ENCODE data around the gene GPSM3. TPM values are rescaled to one million over a fixed set of nuclear protein-coding genes. Genes with fewer than 3 reads are reported as not detected.
"Not testable (repeated sequence)": the region's sequence is repeated elsewhere in the genome, so short reads cannot be mapped to it uniquely, and the experiment has no call there.

Gene GPSM3
- total and polyA plus RNA-seq, 4 donors, result 4.6 to 9.9 (median 9.5) TPM

- Histone ChIP-seq H3K4me1 (ENCODE audit: control insufficient read depth, insufficient read depth, low read length) (peaks cover 46% of the 10 kb centered on the region), H3K4me3 (ENCODE audit: low read depth, low read length) (peak overlapping the region; percentile 43), H3K27me3 (ENCODE audit: control insufficient read depth, insufficient read depth, low read length) (peaks cover 19% of the 10 kb centered on the region), H3K36me3 (ENCODE audit: control insufficient read depth, insufficient read depth, low read length) (peaks cover 8% of the 10 kb centered on the region), H3K27ac (ENCODE audit: low read depth, low read length) (no peak overlapping the region), H3K9me3 (ENCODE audit: control insufficient read depth, insufficient read depth, low read length) (no peaks in the 10 kb centered on the region)
- DNase-seq (ENCODE audit: low read depth in 4 of 6, low spot score in 6 of 6), result peak in 3 of 6 donors; percentile 22 to 89 (median 86)
- 8% methylated on average over 29 of the region's 39 CpGs for WGBS (ENCODE audit: insufficient coverage)
These were observed 44.0 kb downstream of the GPSM3 start for GRCh38 chr6:32148289-32149091.

- DNase-seq (ENCODE audit: low read depth in 4 of 6, low spot score in 6 of 6), result no peak
- peaks cover 37% of the 10 kb centered on the region for H3K4me1 ChIP-seq (ENCODE audit: control insufficient read depth, insufficient read depth, low read length)
- peaks cover 19% of the 10 kb centered on the region for H3K27me3 ChIP-seq (ENCODE audit: control insufficient read depth, insufficient read depth, low read length)
- no peak overlapping the region for H3K4me3 ChIP-seq (ENCODE audit: low read depth, low read length)
- no peaks in the 10 kb centered on the region for H3K9me3 ChIP-seq (ENCODE audit: control insufficient read depth, insufficient read depth, low read length)
- no peak overlapping the region for H3K27ac ChIP-seq (ENCODE audit: low read depth, low read length)
- no CpG with 5 or more reads among the region's 4 CpGs for WGBS (ENCODE audit: insufficient coverage)
- peaks cover 8% of the 10 kb centered on the region for H3K36me3 ChIP-seq (ENCODE audit: control insufficient read depth, insufficient read depth, low read length)
These were observed 44.9 kb downstream of the GPSM3 start for GRCh38 chr6:32147401-32148132.

GRCh38 chr6:32146687-32147086, 45.8 kb downstream of the GPSM3 start:
- Histone ChIP-seq H3K36me3 (ENCODE audit: control insufficient read depth, insufficient read depth, low read length) (peaks cover 8% of the 10 kb centered on the region), H3K27ac (ENCODE audit: low read depth, low read length) (no peak overlapping the region), H3K4me3 (ENCODE audit: low read depth, low read length) (no peak overlapping the region), H3K9me3 (ENCODE audit: control insufficient read depth, insufficient read depth, low read length) (no peaks in the 10 kb centered on the region), H3K27me3 (ENCODE audit: control insufficient read depth, insufficient read depth, low read length) (peaks cover 19% of the 10 kb centered on the region), H3K4me1 (ENCODE audit: control insufficient read depth, insufficient read depth, low read length) (peaks cover 29% of the 10 kb centered on the region)
- 38% methylated on average over 4 of the region's 4 CpGs for WGBS (ENCODE audit: insufficient coverage)
- no peak for DNase-seq (ENCODE audit: low read depth in 4 of 6, low spot score in 6 of 6)

GRCh38 chr6:32146287-32146686, 46.2 kb downstream of the GPSM3 start:
- WGBS (ENCODE audit: insufficient coverage), result 100% methylated on average over 1 of the region's 1 CpG
- no peak for DNase-seq (ENCODE audit: low read depth in 4 of 6, low spot score in 6 of 6)
- H3K27me3 ChIP-seq (ENCODE audit: control insufficient read depth, insufficient read depth, low read length), result peaks cover 19% of the 10 kb centered on the region
- peaks cover 8% of the 10 kb centered on the region for H3K36me3 ChIP-seq (ENCODE audit: control insufficient read depth, insufficient read depth, low read length)
- H3K27ac ChIP-seq (ENCODE audit: low read depth, low read length), result no peak overlapping the region
- peaks cover 25% of the 10 kb centered on the region for H3K4me1 ChIP-seq (ENCODE audit: control insufficient read depth, insufficient read depth, low read length)
- no peak overlapping the region for H3K4me3 ChIP-seq (ENCODE audit: low read depth, low read length)
- H3K9me3 ChIP-seq (ENCODE audit: control insufficient read depth, insufficient read depth, low read length), result no peaks in the 10 kb centered on the region

- no CpG with 5 or more reads among the region's 7 CpGs for WGBS (ENCODE audit: insufficient coverage)
These were observed 48.2 kb downstream of the GPSM3 start for GRCh38 chr6:32144238-32144637.

More at GRCh38 chr6:32144238-32144637, 48.2 kb downstream of the GPSM3 start:
- H3K4me1 ChIP-seq (ENCODE audit: control insufficient read depth, insufficient read depth, low read length), result peaks cover 11% of the 10 kb centered on the region
- not testable (repeated sequence) for H3K9me3 ChIP-seq (ENCODE audit: control insufficient read depth, insufficient read depth, low read length); H3K27me3 ChIP-seq (ENCODE audit: control insufficient read depth, insufficient read depth, low read length); H3K4me3 ChIP-seq (ENCODE audit: low read depth, low read length); DNase-seq (ENCODE audit: low read depth in 4 of 6, low spot score in 6 of 6); H3K36me3 ChIP-seq (ENCODE audit: control insufficient read depth, insufficient read depth, low read length); H3K27ac ChIP-seq (ENCODE audit: low read depth, low read length)

Small RNAs within 50 kb of the gene (small RNA-seq; reads per million reads assigned to genes)
- not detected for gene AL662884.1 (ENCODE audit: low replicate concordance)
- gene MIR6833 (ENCODE audit: low replicate concordance), result not detected

Other genes starting within 250 kb of the GPSM3 start
- gene CFB, start 246.5 kb downstream of the GPSM3 start, total RNA-seq, result 10 to 100 TPM; 11.6 to 21.8 TPM
- gene CFB, start 246.5 kb downstream of the GPSM3 start, polyA plus RNA-seq (ENCODE audit: insufficient read length in 2 of 2), result 1 to 10 TPM; 1.6 to 7.7 TPM
- gene NELFE, start 233.7 kb downstream of the GPSM3 start, total RNA-seq, result 10 to 100 TPM; 37.8 to 75.5 TPM
- 10 to 100 TPM; 73.3 to 78.3 TPM for gene NELFE, start 233.7 kb downstream of the GPSM3 start, polyA plus RNA-seq (ENCODE audit: insufficient read length in 2 of 2)
- 10 to 100 TPM; 24.0 to 37.9 TPM for gene SKIC2, start 233.5 kb downstream of the GPSM3 start, total RNA-seq
- 10 to 100 TPM; 49.2 to 60.5 TPM for gene SKIC2, start 233.5 kb downstream of the GPSM3 start, polyA plus RNA-seq (ENCODE audit: insufficient read length in 2 of 2)
- 10 to 100 TPM in 1 of 2 donors, 1 to 10 TPM in 1; 7.9 to 19.5 TPM for gene DXO, start 220.5 kb downstream of the GPSM3 start, total RNA-seq
- 10 to 100 TPM; 26.4 to 32.7 TPM for gene DXO, start 220.5 kb downstream of the GPSM3 start, polyA plus RNA-seq (ENCODE audit: insufficient read length in 2 of 2)
- 100 to 1,000 TPM in 1 of 2 donors, 10 to 100 TPM in 1; 68.4 to 107 TPM for gene C4A, start 210.6 kb downstream of the GPSM3 start, total RNA-seq
- 10 to 100 TPM; 47.5 to 55.8 TPM for gene C4A, start 210.6 kb downstream of the GPSM3 start, polyA plus RNA-seq (ENCODE audit: insufficient read length in 2 of 2)
- 100 to 1,000 TPM in 1 of 2 donors, 10 to 100 TPM in 1; 67.4 to 113 TPM for gene C4B, start 177.8 kb downstream of the GPSM3 start, total RNA-seq
- 10 to 100 TPM; 52.1 to 72.7 TPM for gene C4B, start 177.8 kb downstream of the GPSM3 start, polyA plus RNA-seq (ENCODE audit: insufficient read length in 2 of 2)
- gene CYP21A2, start 154.2 kb downstream of the GPSM3 start, total RNA-seq, result under 1 TPM; 0.30 to 0.61 TPM
- gene CYP21A2, start 154.2 kb downstream of the GPSM3 start, polyA plus RNA-seq (ENCODE audit: insufficient read length in 2 of 2), result 1 to 10 TPM; 2.7 to 4.9 TPM
- 10 to 100 TPM; 53.9 to 78.4 TPM for gene TNXB, start 83.3 kb downstream of the GPSM3 start, total RNA-seq
- 10 to 100 TPM; 26.1 to 46.2 TPM for gene TNXB, start 83.3 kb downstream of the GPSM3 start, polyA plus RNA-seq (ENCODE audit: insufficient read length in 2 of 2)
- gene ATF6B, start 64.4 kb downstream of the GPSM3 start, total RNA-seq, result 10 to 100 TPM; 20.4 to 29.0 TPM
- 10 to 100 TPM; 84.1 to 99.9 TPM for gene ATF6B, start 64.4 kb downstream of the GPSM3 start, polyA plus RNA-seq (ENCODE audit: insufficient read length in 2 of 2)
- 1 to 10 TPM; 3.4 to 5.8 TPM for gene FKBPL, start 62.4 kb downstream of the GPSM3 start, total RNA-seq
- 1 to 10 TPM; 6.0 to 6.2 TPM for gene FKBPL, start 62.4 kb downstream of the GPSM3 start, polyA plus RNA-seq (ENCODE audit: insufficient read length in 2 of 2)
- under 1 TPM; 0.83 to 0.89 TPM for gene PRRT1, start 40.7 kb downstream of the GPSM3 start, total RNA-seq
- 10 to 100 TPM; 15.5 to 17.7 TPM for gene PRRT1, start 40.7 kb downstream of the GPSM3 start, polyA plus RNA-seq (ENCODE audit: insufficient read length in 2 of 2)
- 10 to 100 TPM; 20.7 to 75.1 TPM for gene PPT2, start 38.5 kb downstream of the GPSM3 start, total RNA-seq
- gene PPT2, start 38.5 kb downstream of the GPSM3 start, polyA plus RNA-seq (ENCODE audit: insufficient read length in 2 of 2), result 10 to 100 TPM; 33.1 to 47.2 TPM
- 100 to 1,000 TPM in 1 of 2 donors, 10 to 100 TPM in 1; 28.4 to 124 TPM for gene EGFL8, start 28.0 kb downstream of the GPSM3 start, total RNA-seq
- gene EGFL8, start 28.0 kb downstream of the GPSM3 start, polyA plus RNA-seq (ENCODE audit: insufficient read length in 2 of 2), result 10 to 100 TPM; 39.1 to 75.6 TPM
- gene AGPAT1, start 16.6 kb downstream of the GPSM3 start, total RNA-seq, result 10 to 100 TPM; 24.0 to 81.8 TPM
- 100 to 1,000 TPM; 151 to 158 TPM for gene AGPAT1, start 16.6 kb downstream of the GPSM3 start, polyA plus RNA-seq (ENCODE audit: insufficient read length in 2 of 2)
- 10 to 100 TPM; 56.6 to 70.6 TPM for gene RNF5, start 14.2 kb downstream of the GPSM3 start, total RNA-seq
- 10 to 100 TPM; 95.7 to 98.7 TPM for gene RNF5, start 14.2 kb downstream of the GPSM3 start, polyA plus RNA-seq (ENCODE audit: insufficient read length in 2 of 2)
- gene AGER, start 8.4 kb downstream of the GPSM3 start, total RNA-seq, result 1 to 10 TPM in 1 of 2 donors, under 1 TPM in 1; 0.79 to 6.3 TPM
- gene AGER, start 8.4 kb downstream of the GPSM3 start, polyA plus RNA-seq (ENCODE audit: insufficient read length in 2 of 2), result 10 to 100 TPM; 15.2 to 22.1 TPM
- 10 to 100 TPM; 32.6 to 39.2 TPM for gene PBX2, start 2.4 kb downstream of the GPSM3 start, total RNA-seq
- gene PBX2, start 2.4 kb downstream of the GPSM3 start, polyA plus RNA-seq (ENCODE audit: insufficient read length in 2 of 2), result 10 to 100 TPM; 79.4 to 94.3 TPM
- 10 to 100 TPM in 1 of 2 donors, 1 to 10 TPM in 1; 8.5 to 12.8 TPM for gene NOTCH4, start 31.4 kb upstream of the GPSM3 start, total RNA-seq
- 10 to 100 TPM; 23.3 to 31.2 TPM for gene NOTCH4, start 31.4 kb upstream of the GPSM3 start, polyA plus RNA-seq (ENCODE audit: insufficient read length in 2 of 2)
- not detected for gene TSBP1, start 179.3 kb upstream of the GPSM3 start, total RNA-seq
- under 1 TPM in 1 of 2 donors, not detected in 1; 0.27 TPM for gene TSBP1, start 179.3 kb upstream of the GPSM3 start, polyA plus RNA-seq (ENCODE audit: insufficient read length in 2 of 2)
- not detected for gene BTNL2, start 214.5 kb upstream of the GPSM3 start, total RNA-seq
- gene BTNL2, start 214.5 kb upstream of the GPSM3 start, polyA plus RNA-seq (ENCODE audit: insufficient read length in 2 of 2), result 1 to 10 TPM in 1 of 2 donors, under 1 TPM in 1; 0.67 to 2.3 TPM
- gene HLA-DRA, start 247.2 kb upstream of the GPSM3 start, total RNA-seq, result 10 to 100 TPM; 40.9 to 90.1 TPM
- gene HLA-DRA, start 247.2 kb upstream of the GPSM3 start, polyA plus RNA-seq (ENCODE audit: insufficient read length in 2 of 2), result 10 to 100 TPM in 1 of 2 donors, 1 to 10 TPM in 1; 9.5 to 22.0 TPM